Parathyroid adenoma (tissue), 2 donors: ENCODE data around the gene TCF7.
A peak's percentile ranks its signal among the peaks of the same experiment; 100 is the strongest.

Experiments
- H2AFZ ChIP-seq: fragments of 300-600 bp; sonication (generic); one replicate; pipeline ENCODE4 v1.7.0; 2017; ENCODE audit warnings: antibody characterized with exemption, mild to moderate bottlenecking
- H3K27ac ChIP-seq: fragments of 300-600 bp; sonication (generic); one replicate; pipeline ENCODE4 v1.7.0; 2017
- H3K27me3 ChIP-seq: fragments of 300-600 bp; sonication (generic); one replicate; pipeline ENCODE4 v1.7.0; 2017; ENCODE audit warnings: low read length; ENCODE audit not compliant: control insufficient read depth, insufficient read depth
- H3K36me3 ChIP-seq: fragments of 300-600 bp; sonication (generic); one replicate; pipeline ENCODE4 v1.7.0; 2017; ENCODE audit warnings: low read length; ENCODE audit not compliant: control insufficient read depth, insufficient read depth
- H3K4me1 ChIP-seq: fragments of 300-600 bp; sonication (generic); one replicate; pipeline ENCODE4 v1.7.0; 2017; ENCODE audit warnings: control low read depth
- H3K4me2 ChIP-seq: fragments of 300-600 bp; sonication (generic); one replicate; pipeline ENCODE4 v1.7.0; 2017; ENCODE audit warnings: low read length
- H3K4me3 ChIP-seq: fragments of 300-600 bp; sonication (generic); one replicate; pipeline ENCODE4 v1.7.0; 2017; ENCODE audit warnings: low read depth, low read length
- H3K79me2 ChIP-seq: fragments of 300-600 bp; sonication (generic); one replicate; pipeline ENCODE4 v1.7.0; 2017; ENCODE audit warnings: control low read depth
- H3K9ac ChIP-seq: fragments of 300-600 bp; sonication (generic); one replicate; pipeline ENCODE4 v1.7.0; 2017; ENCODE audit warnings: mild to moderate bottlenecking
- H3K9me3 ChIP-seq: fragments of 300-600 bp; sonication (generic); one replicate; pipeline ENCODE4 v1.7.0; 2017; ENCODE audit warnings: low read length; ENCODE audit not compliant: control insufficient read depth
- TF ChIP-seq, protein P1 (sequence below): fragments of 300-600 bp; sonication (generic); IDR thresholded peaks from one replicate; pipeline ENCODE4 v1.7.0; 2017; ENCODE audit warnings: antibody characterized with exemption, mild to moderate bottlenecking
- donor health status: primary hyperparathyroidism.

TCF7 gene

DNA sequence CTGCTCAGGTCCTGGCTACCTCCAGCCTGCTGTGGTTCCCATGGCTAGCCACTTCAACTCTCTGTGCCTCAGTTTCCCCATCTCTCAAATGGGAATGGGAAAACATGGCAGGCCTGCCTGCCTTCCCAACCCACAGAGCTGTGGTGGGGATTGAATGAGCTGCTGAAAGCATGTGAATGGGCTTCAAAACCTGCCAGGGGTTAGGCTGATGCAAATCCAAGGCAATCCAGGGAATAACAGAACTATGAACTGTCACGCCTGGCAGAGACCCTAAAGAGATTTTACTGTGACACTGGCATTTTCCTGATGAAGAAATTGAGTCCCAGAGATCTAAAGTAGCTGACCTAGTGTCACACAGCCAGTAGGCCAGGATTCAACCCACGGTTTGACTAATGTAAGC lies 29.9 kb upstream of the TCF7 start:
- Histone ChIP-seq H3K27ac (no peak overlapping the region), H3K9me3 (no peaks in the 10 kb centered on the region), H3K27me3 (no peaks in the 10 kb centered on the region)

DNA sequence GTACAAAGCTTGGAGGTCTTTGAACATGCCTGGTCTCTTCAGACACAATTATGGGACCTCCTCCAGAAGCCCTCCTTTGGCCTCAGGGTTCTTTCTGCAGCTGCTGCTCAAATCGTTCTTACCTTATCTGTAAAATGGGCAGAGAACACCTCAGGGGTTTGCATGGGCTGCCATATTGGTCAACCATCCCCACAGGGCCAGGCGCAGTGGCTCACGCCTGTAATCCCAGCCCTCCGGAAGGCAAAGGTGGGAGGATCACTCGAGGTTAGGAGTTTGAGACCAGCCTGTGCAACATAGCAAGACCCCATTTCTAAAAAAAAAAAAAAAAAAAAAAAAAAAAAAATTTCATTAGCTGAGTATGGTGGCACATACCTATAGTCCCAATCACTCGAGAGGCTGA lies 29.1 kb upstream of the TCF7 start:
- Histone ChIP-seq H3K4me1 (peaks cover 4% of the 10 kb centered on the region), H3K4me2 (no peak overlapping the region), H3K9ac (no peak overlapping the region), H3K27me3 (no peaks in the 10 kb centered on the region), H3K9me3 (no peaks in the 10 kb centered on the region), H3K4me3 (no peak overlapping the region), H3K36me3 (no peaks in the 10 kb centered on the region), H3K27ac (no peak overlapping the region), H2AFZ (no peak overlapping the region), H3K79me2 (no peaks in the 10 kb centered on the region)
- TF ChIP-seq, protein P1, sequence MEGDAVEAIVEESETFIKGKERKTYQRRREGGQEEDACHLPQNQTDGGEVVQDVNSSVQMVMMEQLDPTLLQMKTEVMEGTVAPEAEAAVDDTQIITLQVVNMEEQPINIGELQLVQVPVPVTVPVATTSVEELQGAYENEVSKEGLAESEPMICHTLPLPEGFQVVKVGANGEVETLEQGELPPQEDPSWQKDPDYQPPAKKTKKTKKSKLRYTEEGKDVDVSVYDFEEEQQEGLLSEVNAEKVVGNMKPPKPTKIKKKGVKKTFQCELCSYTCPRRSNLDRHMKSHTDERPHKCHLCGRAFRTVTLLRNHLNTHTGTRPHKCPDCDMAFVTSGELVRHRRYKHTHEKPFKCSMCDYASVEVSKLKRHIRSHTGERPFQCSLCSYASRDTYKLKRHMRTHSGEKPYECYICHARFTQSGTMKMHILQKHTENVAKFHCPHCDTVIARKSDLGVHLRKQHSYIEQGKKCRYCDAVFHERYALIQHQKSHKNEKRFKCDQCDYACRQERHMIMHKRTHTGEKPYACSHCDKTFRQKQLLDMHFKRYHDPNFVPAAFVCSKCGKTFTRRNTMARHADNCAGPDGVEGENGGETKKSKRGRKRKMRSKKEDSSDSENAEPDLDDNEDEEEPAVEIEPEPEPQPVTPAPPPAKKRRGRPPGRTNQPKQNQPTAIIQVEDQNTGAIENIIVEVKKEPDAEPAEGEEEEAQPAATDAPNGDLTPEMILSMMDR: no peak

More for the DNA sequence above, 29.9 kb upstream of the TCF7 start:
- Histone ChIP-seq H3K4me1 (peaks cover 4% of the 10 kb centered on the region), H3K4me2 (no peak overlapping the region), H3K4me3 (no peak overlapping the region), H3K9ac (no peak overlapping the region), H2AFZ (no peak overlapping the region), H3K36me3 (no peaks in the 10 kb centered on the region), H3K79me2 (no peaks in the 10 kb centered on the region)
- TF ChIP-seq, protein P1: no peak

DNA sequence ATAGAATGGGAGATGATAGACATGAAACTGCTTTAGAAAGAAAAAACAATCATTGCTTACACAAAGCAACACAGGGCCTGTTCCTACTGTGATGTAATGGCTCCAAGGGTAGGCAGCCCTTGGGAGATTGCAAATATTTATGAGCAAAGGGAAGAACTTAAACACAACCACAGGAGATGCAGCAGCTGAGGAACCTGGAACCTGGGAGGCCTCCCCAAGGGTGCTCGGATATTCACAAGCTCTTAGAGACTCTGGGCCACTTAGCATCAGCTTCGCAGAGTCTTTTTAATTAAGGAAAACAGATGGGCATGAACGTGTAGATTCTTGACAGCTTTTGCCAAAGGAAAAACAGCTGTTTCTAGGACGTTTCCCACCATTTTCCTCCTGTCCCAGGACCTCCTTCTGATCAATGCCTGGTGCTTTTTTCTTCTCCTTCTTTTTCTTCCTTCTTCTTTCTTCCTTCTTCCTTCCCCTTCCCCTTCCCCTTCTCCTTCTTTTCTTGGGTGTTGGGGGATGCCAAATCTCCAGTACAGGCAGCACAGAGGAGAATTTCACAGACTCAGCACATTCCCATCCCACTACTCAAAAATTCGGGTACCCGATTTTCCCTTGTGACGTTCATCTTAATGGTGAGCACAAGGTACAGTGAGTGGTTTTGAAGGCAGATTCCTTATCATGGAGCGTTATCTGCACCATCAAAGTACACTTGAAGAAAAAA lies 28.1 kb upstream of the TCF7 start:
- Histone ChIP-seq H3K4me2 (no peak overlapping the region), H3K4me3 (no peak overlapping the region), H3K4me1 (peaks cover 4% of the 10 kb centered on the region), H3K9ac (no peak overlapping the region), H3K9me3 (no peaks in the 10 kb centered on the region), H3K27me3 (no peaks in the 10 kb centered on the region), H3K79me2 (no peaks in the 10 kb centered on the region), H3K27ac (no peak overlapping the region), H3K36me3 (no peaks in the 10 kb centered on the region), H2AFZ (peak overlapping the region; percentile 58)
- TF ChIP-seq, protein P1: no peak

DNA sequence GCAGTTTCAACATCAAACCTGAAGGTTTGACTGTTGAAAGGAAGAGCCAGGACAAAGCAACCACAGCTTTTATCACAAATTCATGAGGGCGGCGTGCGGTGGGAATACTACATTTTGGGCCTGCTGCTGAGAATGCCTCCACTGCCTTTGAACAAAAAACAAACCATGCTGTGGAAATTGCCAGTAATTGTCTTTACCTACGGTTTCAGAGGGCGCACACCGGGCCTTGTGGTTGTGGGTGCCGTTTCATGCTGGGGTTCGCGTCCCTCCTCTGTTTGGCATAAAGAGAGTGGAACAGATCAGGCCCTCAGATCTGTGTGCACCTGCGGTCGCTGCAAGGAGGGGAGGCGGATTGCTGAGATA lies 27.6 kb upstream of the TCF7 start:
- TF ChIP-seq, protein P1: no peak
- no peak overlapping the region for H3K27ac ChIP-seq
- H3K9ac ChIP-seq: no peak overlapping the region
- no peaks in the 10 kb centered on the region for H3K9me3 ChIP-seq
- H3K4me3 ChIP-seq: no peak overlapping the region
- H2AFZ ChIP-seq: peak overlapping the region; percentile 58
- H3K79me2 ChIP-seq: no peaks in the 10 kb centered on the region
- peaks cover 4% of the 10 kb centered on the region for H3K4me1 ChIP-seq
- no peaks in the 10 kb centered on the region for H3K36me3 ChIP-seq
- H3K4me2 ChIP-seq: no peak overlapping the region
- H3K27me3 ChIP-seq: no peaks in the 10 kb centered on the region

DNA sequence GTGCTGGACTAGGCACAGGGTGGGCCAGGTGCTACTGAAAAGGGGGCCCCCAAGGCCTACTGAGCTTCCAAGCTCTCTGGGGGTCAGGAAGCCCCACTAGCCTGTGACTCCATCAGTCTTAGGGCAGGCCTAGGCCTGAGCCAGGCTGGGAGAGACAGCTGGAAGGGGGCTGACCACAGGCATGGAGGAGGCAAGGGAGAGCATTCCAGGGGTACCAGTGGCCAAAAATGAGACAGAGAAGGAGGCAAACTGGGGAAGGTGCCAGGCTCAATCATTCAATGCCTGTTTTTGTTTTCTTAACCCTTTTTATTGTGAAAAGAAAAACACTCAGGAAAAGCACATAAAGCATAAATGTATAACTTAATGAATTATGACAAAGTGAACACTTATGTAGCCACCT lies 26.2 kb upstream of the TCF7 start:
- H3K4me3 ChIP-seq: no peak overlapping the region
- peaks cover 4% of the 10 kb centered on the region for H3K4me1 ChIP-seq
- no peaks in the 10 kb centered on the region for H3K9me3 ChIP-seq
- H2AFZ ChIP-seq: no peak overlapping the region
- TF ChIP-seq, protein P1: no peak
- H3K9ac ChIP-seq: no peak overlapping the region
- H3K27me3 ChIP-seq: no peaks in the 10 kb centered on the region
- H3K4me2 ChIP-seq: no peak overlapping the region
- no peak overlapping the region for H3K27ac ChIP-seq
- no peaks in the 10 kb centered on the region for H3K79me2 ChIP-seq
- H3K36me3 ChIP-seq: no peaks in the 10 kb centered on the region
